ENCODE results near the gene ZNF622.
"Not testable (repeated sequence)": the region's sequence is repeated elsewhere in the genome, so short reads cannot be mapped to it uniquely, and the experiment has no call there.

The ZNF622 gene

DNA sequence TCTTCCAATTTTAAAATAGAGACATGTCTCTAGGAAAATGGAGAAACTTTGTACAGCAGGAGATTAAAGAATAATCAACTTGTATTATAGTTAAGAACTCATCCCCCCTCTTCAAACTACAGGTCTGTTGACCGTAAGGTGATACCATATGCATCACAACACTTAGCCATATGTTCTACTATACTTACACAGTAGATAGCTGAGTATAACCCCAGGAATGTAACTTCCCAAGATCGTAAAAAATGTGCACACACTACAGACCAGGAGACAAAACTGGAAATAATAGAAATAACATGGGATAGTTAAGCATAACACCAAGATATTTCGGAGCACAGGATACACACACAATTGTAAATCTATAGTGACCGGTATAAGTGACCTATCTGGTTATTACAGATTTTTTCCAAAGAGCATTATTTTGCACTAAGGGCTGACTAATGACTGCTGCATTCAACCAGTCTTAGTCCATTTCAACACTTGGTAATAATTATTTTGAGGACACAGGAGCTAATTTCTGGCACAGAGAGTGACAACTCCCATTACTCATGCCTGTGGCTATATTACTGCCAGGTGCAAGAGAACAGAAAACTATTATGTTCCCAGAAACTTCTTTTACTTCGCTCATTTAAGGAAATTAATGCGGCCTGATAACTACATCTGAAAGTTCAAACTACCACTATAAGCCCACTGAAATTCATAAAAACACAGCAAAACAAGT is 15.4 kb upstream of the ZNF622 start:
- Histone ChIP-seq H3K4me2 (ENCODE audit: low read depth, low read length, poor library complexity, severe bottlenecking) (no peak overlapping the region), H3K9ac (ENCODE audit: low read depth, low read length, poor library complexity, severe bottlenecking) (no peak overlapping the region), H4K20me1 (ENCODE audit: insufficient read depth, low read length, poor library complexity, severe bottlenecking) (no peaks in the 10 kb centered on the region), H3K27me3 (ENCODE audit: insufficient read depth, low read length, poor library complexity, severe bottlenecking) (no peaks in the 10 kb centered on the region), H3K36me3 (ENCODE audit: insufficient read depth, low read length) (no peaks in the 10 kb centered on the region), H3K4me1 (ENCODE audit: insufficient read depth, low read length, poor library complexity, severe bottlenecking) (no peaks in the 10 kb centered on the region), H2AFZ (ENCODE audit: low read length) (no peak overlapping the region), H3K9me3 (ENCODE audit: insufficient read depth, low read depth, low read length) (no peaks in the 10 kb centered on the region), H3K9me2 (replicated peaks; ENCODE audit: low read depth, low read length) (no peaks in the 10 kb centered on the region), H3K4me3 (ENCODE audit: low read length, poor library complexity, severe bottlenecking) (no peak overlapping the region), H3K79me2 (ENCODE audit: insufficient read depth, low read length) (no peaks in the 10 kb centered on the region), H3F3A (ENCODE audit: low read depth) (no peaks in the 10 kb centered on the region)
- TF ChIP-seq EZH2phosphoT487 (IDR thresholded peaks at IDR 0.05; ENCODE audit: borderline replicate concordance): no peak
- TF ChIP-seq CTCF (conservative IDR thresholded peaks at IDR 0.05; ENCODE audit: low read length): no peak

DNA sequence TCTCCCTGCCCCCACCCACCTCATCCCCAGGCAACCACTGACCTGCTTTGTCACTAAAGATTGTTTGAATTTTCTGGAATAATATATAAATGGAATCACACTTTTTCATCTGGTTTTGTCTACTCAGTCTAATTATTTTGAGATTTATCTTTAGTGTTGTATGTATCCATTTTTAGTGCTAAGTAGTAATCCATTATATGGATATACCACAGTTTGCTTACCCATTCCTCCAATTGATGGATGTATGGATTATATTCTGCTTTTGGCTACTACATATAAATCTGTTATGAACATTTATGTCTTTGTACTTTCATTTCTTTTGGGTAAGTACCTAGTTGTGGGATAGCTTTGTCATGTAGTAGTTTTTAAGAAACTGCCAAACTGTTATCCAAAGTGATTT is 14.5 kb upstream of the ZNF622 start:
- Histone ChIP-seq H3K9me2 (replicated peaks; ENCODE audit: low read depth, low read length) (no peaks in the 10 kb centered on the region), H3K9me3 (ENCODE audit: insufficient read depth, low read depth, low read length) (no peaks in the 10 kb centered on the region), H3K4me3 (ENCODE audit: low read length, poor library complexity, severe bottlenecking) (no peak overlapping the region), H4K20me1 (ENCODE audit: insufficient read depth, low read length, poor library complexity, severe bottlenecking) (no peaks in the 10 kb centered on the region), H3K4me2 (ENCODE audit: low read depth, low read length, poor library complexity, severe bottlenecking) (no peak overlapping the region), H3K36me3 (ENCODE audit: insufficient read depth, low read length) (no peaks in the 10 kb centered on the region), H3K4me1 (ENCODE audit: insufficient read depth, low read length, poor library complexity, severe bottlenecking) (no peaks in the 10 kb centered on the region), H2AFZ (ENCODE audit: low read length) (no peak overlapping the region), H3F3A (ENCODE audit: low read depth) (no peaks in the 10 kb centered on the region), H3K27me3 (ENCODE audit: insufficient read depth, low read length, poor library complexity, severe bottlenecking) (no peaks in the 10 kb centered on the region), H3K79me2 (ENCODE audit: insufficient read depth, low read length) (no peaks in the 10 kb centered on the region), H3K9ac (ENCODE audit: low read depth, low read length, poor library complexity, severe bottlenecking) (no peak overlapping the region)
- TF ChIP-seq CTCF (conservative IDR thresholded peaks at IDR 0.05; ENCODE audit: low read length) (no peak), EZH2phosphoT487 (IDR thresholded peaks at IDR 0.05; ENCODE audit: borderline replicate concordance) (no peak)

GRCh38 chr5:16477541-16477940 is 11.9 kb upstream of the ZNF622 start:
- no peaks in the 10 kb centered on the region for H3K27me3 ChIP-seq (ENCODE audit: insufficient read depth, low read length, poor library complexity, severe bottlenecking)
- H3K4me3 ChIP-seq (ENCODE audit: low read length, poor library complexity, severe bottlenecking): no peak overlapping the region
- no peak for TF ChIP-seq CTCF (conservative IDR thresholded peaks at IDR 0.05; ENCODE audit: low read length)
- no peak for TF ChIP-seq EZH2phosphoT487 (IDR thresholded peaks at IDR 0.05; ENCODE audit: borderline replicate concordance)
- no peak overlapping the region for H2AFZ ChIP-seq (ENCODE audit: low read length)
- H3K4me2 ChIP-seq (ENCODE audit: low read depth, low read length, poor library complexity, severe bottlenecking): no peak overlapping the region
- no peaks in the 10 kb centered on the region for H3K4me1 ChIP-seq (ENCODE audit: insufficient read depth, low read length, poor library complexity, severe bottlenecking)
- no peak overlapping the region for H3K9ac ChIP-seq (ENCODE audit: low read depth, low read length, poor library complexity, severe bottlenecking)
- no peaks in the 10 kb centered on the region for H3K9me3 ChIP-seq (ENCODE audit: insufficient read depth, low read depth, low read length)
- H3K79me2 ChIP-seq (ENCODE audit: insufficient read depth, low read length): no peaks in the 10 kb centered on the region
- no peaks in the 10 kb centered on the region for H4K20me1 ChIP-seq (ENCODE audit: insufficient read depth, low read length, poor library complexity, severe bottlenecking)
- H3K9me2 ChIP-seq (replicated peaks; ENCODE audit: low read depth, low read length): no peaks in the 10 kb centered on the region
- H3F3A ChIP-seq (ENCODE audit: low read depth): no peaks in the 10 kb centered on the region
- H3K36me3 ChIP-seq (ENCODE audit: insufficient read depth, low read length): no peaks in the 10 kb centered on the region

- not testable (repeated sequence) for H3K9me3 ChIP-seq (ENCODE audit: insufficient read depth, low read depth, low read length)
Observed at GRCh38 chr5:16476417-16476816, 10.8 kb upstream of the ZNF622 start.

More at GRCh38 chr5:16476417-16476816, 10.8 kb upstream of the ZNF622 start:
- H3K36me3 ChIP-seq (ENCODE audit: insufficient read depth, low read length); H3K4me1 ChIP-seq (ENCODE audit: insufficient read depth, low read length, poor library complexity, severe bottlenecking); H3K27me3 ChIP-seq (ENCODE audit: insufficient read depth, low read length, poor library complexity, severe bottlenecking); H4K20me1 ChIP-seq (ENCODE audit: insufficient read depth, low read length, poor library complexity, severe bottlenecking); H3F3A ChIP-seq (ENCODE audit: low read depth); H3K4me2 ChIP-seq (ENCODE audit: low read depth, low read length, poor library complexity, severe bottlenecking); H2AFZ ChIP-seq (ENCODE audit: low read length); H3K79me2 ChIP-seq (ENCODE audit: insufficient read depth, low read length); H3K9ac ChIP-seq (ENCODE audit: low read depth, low read length, poor library complexity, severe bottlenecking); H3K9me2 ChIP-seq (replicated peaks; ENCODE audit: low read depth, low read length); H3K4me3 ChIP-seq (ENCODE audit: low read length, poor library complexity, severe bottlenecking): not testable (repeated sequence)
